CD4-positive, alpha-beta T cell (primary cell): ENCODE results near the gene FCMR. TPM values are rescaled to one million over a fixed set of nuclear protein-coding genes. Genes with fewer than 3 reads are reported as not detected.
A peak's percentile ranks its signal among the peaks of the same experiment; 100 is the strongest.

Source experiments
- ATAC-seq: fragments of 200-7000 bp; cut with Tn5 transposase; one replicate; pipeline ENCODE4 v1.10.0; 2022; ENCODE audit warnings: mild to moderate bottlenecking; ENCODE audit not compliant: poor library complexity
- CTCF ChIA-PET: fragments of 350-600 bp; sonication (Branson Sonifier 250); formaldehyde crosslinking; loops from one replicate; lab custom pipeline; 2021; ENCODE audit warnings: antibody characterized with exemption, inconsistent platforms; lab: Charles Lee
- POLR2A ChIA-PET: fragments of 350-600 bp; sonication (Branson Sonifier 250); formaldehyde crosslinking; loops from one replicate; lab custom pipeline; 2021; ENCODE audit warnings: antibody characterized with exemption, inconsistent platforms; lab: Charles Lee
- DNase-seq, 14 experiments: peaks; one replicate each; pipeline ENCODE4 v3.0.0-alpha.2; 2013 to 2020; ENCODE audit warnings: mixed read lengths in 2 of 14
- H3K27ac ChIP-seq, 2 donors: one replicate each; pipeline versions ENCODE4 v1.5.1 to v1.7.0; 2013; ENCODE audit warnings: low read length in 2 of 2, low read depth in 1 of 2, mild to moderate bottlenecking in 1 of 2
- H3K27me3 ChIP-seq, 2 experiments: 1 replicate in 1 of 2; 2 replicates in 1 of 2; pipeline versions ENCODE4 v1.6.1 to v1.7.0; 2013; ENCODE audit warnings: low read length in 2 of 2, control low read depth in 1 of 2, mild to moderate bottlenecking in 1 of 2, moderate library complexity in 1 of 2; ENCODE audit not compliant: insufficient read depth in 2 of 2, control insufficient read depth in 1 of 2
- H3K36me3 ChIP-seq: one replicate; pipeline ENCODE4 v1.6.1; 2013; ENCODE audit warnings: low read length, control low read depth; ENCODE audit not compliant: insufficient read depth
- H3K4me1 ChIP-seq: one replicate; pipeline ENCODE4 v1.6.1; 2013; ENCODE audit warnings: low read length, control low read depth; ENCODE audit not compliant: insufficient read depth
- H3K4me3 ChIP-seq: one replicate; pipeline ENCODE4 v1.5.1; 2013; ENCODE audit warnings: mild to moderate bottlenecking, low read length, moderate library complexity
- H3K9me3 ChIP-seq, 2 experiments: 1 replicate in 1 of 2; 2 replicates in 1 of 2; pipeline versions ENCODE4 v1.6.1 to v1.7.0; 2013; ENCODE audit warnings: low read length in 2 of 2, mild to moderate bottlenecking in 2 of 2, control low read depth in 1 of 2, moderate library complexity in 1 of 2; ENCODE audit not compliant: control insufficient read depth in 1 of 2, insufficient read depth in 1 of 2
- H3K27ac Mint-ChIP-seq: one replicate; pipeline ENCODE4 v1.8.0; 2020; ENCODE audit warnings: mixed read lengths
- H3K27me3 Mint-ChIP-seq: one replicate; pipeline ENCODE4 v1.8.0; 2021; ENCODE audit warnings: mixed read lengths
- H3K36me3 Mint-ChIP-seq: one replicate; pipeline ENCODE4 v1.8.0; 2021; ENCODE audit warnings: low read depth, mixed read lengths
- H3K4me1 Mint-ChIP-seq: one replicate; pipeline ENCODE4 v1.8.0; 2021; ENCODE audit warnings: low read depth, mixed read lengths
- H3K4me3 Mint-ChIP-seq: one replicate; pipeline ENCODE4 v1.8.0; 2020; ENCODE audit warnings: mild to moderate bottlenecking, mixed read lengths
- H3K9me3 Mint-ChIP-seq: one replicate; pipeline ENCODE4 v1.8.0; 2020; ENCODE audit warnings: mixed read lengths
- intact Hi-C, 2 experiments: fragments of 100-400 bp; cut with DNase I in 1 of 2; cut with micrococcal nuclease in 1 of 2; formaldehyde crosslinking; loops; one replicate each; pipeline versions ENCODE4 v1.15.1 to v1.9.0; 2023 to 2025; cut with DNase I, micrococcal nuclease
- total RNA-seq, 174 experiments: library from RNA in 2 of 174; stranded (reverse) in 2 of 174; gene quantifications; one replicate each; pipeline ENCODE4 v1.2.3 and lab custom pipeline; 2021 to 2026
- TF ChIP-seq, protein P1 (sequence below): fragments of 200-600 bp; IDR thresholded peaks from one replicate; pipeline ENCODE4 v1.8.0; 2022; ENCODE audit warnings: antibody characterized with exemption, mild to moderate bottlenecking

Gene FCMR
- total RNA-seq, 2 experiments from 2014 or later: 171 to 186 TPM

DNA sequence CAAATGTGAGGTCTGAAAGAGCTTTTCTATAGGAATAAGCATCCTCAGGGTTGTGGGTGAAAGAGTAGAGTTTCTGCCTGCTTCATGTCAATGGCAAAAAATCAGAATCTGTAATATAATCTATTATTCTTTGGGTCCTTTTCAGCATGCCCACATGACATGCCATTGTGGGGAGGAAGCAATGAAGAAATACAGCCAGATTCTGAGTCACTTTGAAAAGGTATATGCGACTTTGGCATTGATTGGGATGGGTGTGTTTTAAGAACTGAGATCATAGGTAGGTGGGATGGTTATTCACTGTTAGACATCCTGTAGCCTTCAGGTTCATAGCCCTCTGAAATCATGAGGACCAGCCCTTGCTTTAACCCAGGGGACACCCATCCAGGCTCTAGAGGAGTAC is 54.5 kb downstream of the FCMR start:
- no peaks in the 10 kb centered on the region for H3K36me3 ChIP-seq
- Mint-ChIP-seq H3K4me3 (no peak overlapping the region), H3K4me1 (peaks cover 7% of the 10 kb centered on the region), H3K9me3 (peaks cover 2% of the 10 kb centered on the region), H3K27me3 (peaks cover 12% of the 10 kb centered on the region), H3K36me3 (no peaks in the 10 kb centered on the region), H3K27ac (no peak overlapping the region)
- intact Hi-C loops: loop anchor here (5.0 kb wide), 2 partner anchors 115 to 135 kb away; no protein-coding TSS in a partner anchor
- DNase-seq (no peak), ATAC-seq (no peak)
- H3K4me1 ChIP-seq: peaks cover 5% of the 10 kb centered on the region
- TF ChIP-seq, protein P1, sequence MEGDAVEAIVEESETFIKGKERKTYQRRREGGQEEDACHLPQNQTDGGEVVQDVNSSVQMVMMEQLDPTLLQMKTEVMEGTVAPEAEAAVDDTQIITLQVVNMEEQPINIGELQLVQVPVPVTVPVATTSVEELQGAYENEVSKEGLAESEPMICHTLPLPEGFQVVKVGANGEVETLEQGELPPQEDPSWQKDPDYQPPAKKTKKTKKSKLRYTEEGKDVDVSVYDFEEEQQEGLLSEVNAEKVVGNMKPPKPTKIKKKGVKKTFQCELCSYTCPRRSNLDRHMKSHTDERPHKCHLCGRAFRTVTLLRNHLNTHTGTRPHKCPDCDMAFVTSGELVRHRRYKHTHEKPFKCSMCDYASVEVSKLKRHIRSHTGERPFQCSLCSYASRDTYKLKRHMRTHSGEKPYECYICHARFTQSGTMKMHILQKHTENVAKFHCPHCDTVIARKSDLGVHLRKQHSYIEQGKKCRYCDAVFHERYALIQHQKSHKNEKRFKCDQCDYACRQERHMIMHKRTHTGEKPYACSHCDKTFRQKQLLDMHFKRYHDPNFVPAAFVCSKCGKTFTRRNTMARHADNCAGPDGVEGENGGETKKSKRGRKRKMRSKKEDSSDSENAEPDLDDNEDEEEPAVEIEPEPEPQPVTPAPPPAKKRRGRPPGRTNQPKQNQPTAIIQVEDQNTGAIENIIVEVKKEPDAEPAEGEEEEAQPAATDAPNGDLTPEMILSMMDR: no peak
- ChIA-PET CTCF (interaction anchor here (1.0 to 1.2 kb wide), 2 partner anchors 115 to 132 kb away, joined by 3 read pairs; no protein-coding TSS in a partner anchor), POLR2A (interaction anchor here (0.6 to 1.1 kb wide), 3 partner anchors 39 to 150 kb away, joined by 3 to 4 read pairs (median 3); partner anchors contain the start of gene FCMR)
- no peak overlapping the region for H3K27ac ChIP-seq
- H3K27me3 ChIP-seq: no peaks in the 10 kb centered on the region
- no peak overlapping the region for H3K4me3 ChIP-seq
- peaks cover 0 to 2% of the 10 kb centered on the region in 2 experiments for H3K9me3 ChIP-seq

DNA sequence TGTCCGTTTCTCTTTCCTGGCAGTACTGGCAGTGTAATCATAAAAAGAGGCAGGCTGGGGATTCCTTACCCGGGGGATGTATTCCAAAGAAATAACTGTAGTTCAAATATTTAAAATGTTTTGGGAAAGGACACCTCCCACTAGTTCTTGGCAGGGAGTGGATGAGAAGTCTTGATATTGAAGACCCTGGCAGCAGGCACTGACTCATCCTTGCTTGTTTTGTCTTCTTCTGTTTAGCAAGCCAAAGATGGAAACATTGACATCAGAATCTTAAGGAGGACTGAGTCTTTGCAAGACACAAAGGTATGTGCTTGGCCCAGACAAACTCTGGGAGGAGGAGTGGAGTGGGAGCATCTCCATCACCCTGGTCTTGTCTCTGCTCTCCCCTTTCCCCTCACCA is 55.7 kb downstream of the FCMR start:
- Mint-ChIP-seq H3K4me1 (peaks cover 7% of the 10 kb centered on the region), H3K4me3 (no peak overlapping the region), H3K9me3 (no peaks in the 10 kb centered on the region), H3K27ac (no peak overlapping the region), H3K36me3 (no peaks in the 10 kb centered on the region), H3K27me3 (peaks cover 12% of the 10 kb centered on the region)
- TF ChIP-seq, protein P1: no peak
- CTCF ChIA-PET: no interaction called here
- H3K9me3 ChIP-seq: no peaks in the 10 kb centered on the region
- no peak overlapping the region for H3K4me3 ChIP-seq
- no peak for ATAC-seq
- no peak overlapping the region for H3K27ac ChIP-seq
- H3K27me3 ChIP-seq: no peaks in the 10 kb centered on the region
- intact Hi-C loops: loop anchor here (5.0 kb wide), 2 partner anchors 116 to 134 kb away; no protein-coding TSS in a partner anchor
- no peaks in the 10 kb centered on the region for H3K36me3 ChIP-seq
- no peak for DNase-seq
- POLR2A ChIA-PET: no interaction called here
- H3K4me1 ChIP-seq: peaks cover 5% of the 10 kb centered on the region

- no peak within 1 kb of the TSS for H3K27ac ChIP-seq
- peaks cover 7% of the 10 kb centered on the region for H3K4me1 Mint-ChIP-seq
- TF ChIP-seq, protein P1: peak; percentile 87
- intact Hi-C loops: loop anchor here (1.0 to 5.0 kb wide), 7 partner anchors 47 to 133 kb away; no protein-coding TSS in a partner anchor
- no peak within 1 kb of the TSS for H3K4me3 Mint-ChIP-seq
- H3K4me1 ChIP-seq: peaks cover 5% of the 10 kb centered on the region
- peak; percentile 79 to 93 (median 85) for DNase-seq
- H3K9me3 ChIP-seq: no peaks in the 10 kb centered on the region
- H3K27me3 ChIP-seq: peaks cover 0 to 2% of the 10 kb centered on the region in 2 experiments
- no peaks in the 10 kb centered on the region for H3K36me3 Mint-ChIP-seq
- H3K27me3 Mint-ChIP-seq: peaks cover 12% of the 10 kb centered on the region
- H3K9me3 Mint-ChIP-seq: no peaks in the 10 kb centered on the region
- no peaks in the 10 kb centered on the region for H3K36me3 ChIP-seq
- POLR2A ChIA-PET: interaction anchor here (0.9 to 1.5 kb wide), 3 partner anchors 35 to 117 kb away, joined by 3 to 6 read pairs (median 4); no protein-coding TSS in a partner anchor
- CTCF ChIA-PET: interaction anchor here (0.8 to 2.9 kb wide), 9 partner anchors 19 to 130 kb away, joined by 3 to 18 read pairs (median 4); no protein-coding TSS in a partner anchor
- ATAC-seq: peak; percentile 98
- H3K4me3 ChIP-seq: no peak within 1 kb of the TSS
- no peak within 1 kb of the TSS for H3K27ac Mint-ChIP-seq
Observed at GRCh38 chr1:206864939-206865671, 56.6 kb downstream of the FCMR start, which contains the start of gene IL20. TSS of gene IL20 (plus strand) at chr1:206865623. CDS start at chr1:206865853, 230 bp downstream.
